HG02623 (cell line): ENCODE measurements around the gene PDE6G.

ENCODE experiments used
- ATAC-seq: cut with Tn5 transposase; IDR thresholded peaks from one replicate; pipeline ENCODE4 v1.9.1; 2021; ENCODE audit warnings: moderate library complexity; ENCODE audit not compliant: unreplicated experiment

Gene PDE6G

GRCh38 chr17:81664051-81664470 lies 7.7 kb upstream of the PDE6G start:
- ATAC-seq = no peak

GRCh38 chr17:81662002-81662401 lies 5.7 kb upstream of the PDE6G start:
- no peak for ATAC-seq

GRCh38 chr17:81660441-81660840 lies 4.1 kb upstream of the PDE6G start:
- no peak for ATAC-seq

- ATAC-seq = no peak
Measured at GRCh38 chr17:81659038-81659437, 2.7 kb upstream of the PDE6G start.

- ATAC-seq = no peak
Measured at GRCh38 chr17:81656835-81657234, 493 bp upstream of the PDE6G start.

GRCh38 chr17:81655378-81656117 lies 794 bp downstream of the PDE6G start:
- no peak for ATAC-seq

GRCh38 chr17:81652906-81653771 lies 3.2 kb downstream of the PDE6G start:
- no peak for ATAC-seq

GRCh38 chr17:81651692-81652091 lies 4.7 kb downstream of the PDE6G start:
- ATAC-seq = no peak

GRCh38 chr17:81650951-81651350 lies 5.4 kb downstream of the PDE6G start:
- ATAC-seq = no peak

- no peak for ATAC-seq
Measured at GRCh38 chr17:81648707-81649085, 7.6 kb downstream of the PDE6G start.

- ATAC-seq = no peak
Measured at GRCh38 chr17:81648013-81648706, 8.2 kb downstream of the PDE6G start.

- ATAC-seq = no peak
Measured at GRCh38 chr17:81647640-81648012, 8.7 kb downstream of the PDE6G start.

- ATAC-seq = no peak
Measured at GRCh38 chr17:81646869-81647600, 9.3 kb downstream of the PDE6G start.

- no peak for ATAC-seq
Measured at GRCh38 chr17:81644976-81645952, 11.1 kb downstream of the PDE6G start.

- ATAC-seq = no peak
Measured at GRCh38 chr17:81644496-81644895, 11.8 kb downstream of the PDE6G start.

- ATAC-seq = no peak
Measured at GRCh38 chr17:81641825-81642489, 14.4 kb downstream of the PDE6G start.

GRCh38 chr17:81640011-81640410 lies 16.3 kb downstream of the PDE6G start:
- no peak for ATAC-seq

GRCh38 chr17:81638683-81639082 lies 17.7 kb downstream of the PDE6G start:
- no peak for ATAC-seq
